Stimulated activated naive CD4-positive, alpha-beta T cell (primary cell): ENCODE results near the gene C2orf81.

Experiments
- DNase-seq, 6 experiments: peaks; one replicate each; lab custom pipeline; 2025; lab: John Stamatoyannopoulos, UW

Gene C2orf81

DNA sequence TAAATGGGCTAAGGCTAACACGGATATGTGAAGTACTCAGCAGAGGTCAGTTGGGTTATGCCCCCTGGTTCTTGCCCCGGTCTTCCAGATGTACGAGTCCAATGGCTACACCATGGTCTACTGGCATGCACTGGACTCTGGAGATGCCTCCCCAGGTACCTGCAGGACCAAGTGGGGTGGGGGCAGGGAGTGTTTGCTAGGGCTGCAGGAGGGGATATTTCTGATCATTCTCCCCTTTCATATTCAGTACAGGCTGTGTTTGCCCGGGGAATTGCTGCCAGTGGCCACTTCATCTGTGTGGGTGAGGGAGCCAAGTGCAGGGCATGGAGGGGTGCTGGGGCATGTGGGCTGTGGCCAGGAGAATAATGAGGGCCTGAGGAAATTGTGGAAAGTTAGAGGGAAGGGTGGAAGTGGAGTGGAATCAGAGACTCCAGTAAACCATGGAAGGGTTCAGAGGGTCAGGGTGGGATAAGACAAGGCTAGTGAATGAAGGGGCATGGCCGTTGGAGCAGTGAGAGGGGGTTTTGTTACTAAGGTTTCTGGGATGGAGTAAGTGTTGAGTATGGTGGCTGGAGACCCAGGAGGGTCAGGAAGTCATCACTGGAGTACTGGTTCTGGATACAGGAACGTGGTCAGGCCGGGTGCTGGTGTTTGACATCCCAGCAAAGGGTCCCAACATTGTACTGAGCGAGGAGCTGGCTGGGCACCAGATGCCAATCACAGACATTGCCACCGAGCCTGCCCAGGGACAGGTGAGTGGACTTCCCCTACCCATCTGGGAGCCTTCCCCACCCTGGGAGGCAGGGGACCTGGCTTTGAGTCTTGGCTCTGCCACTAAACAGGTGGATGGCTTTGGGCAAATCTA, 2.0 kb upstream of the C2orf81 start:
- no peak for DNase-seq

DNA sequence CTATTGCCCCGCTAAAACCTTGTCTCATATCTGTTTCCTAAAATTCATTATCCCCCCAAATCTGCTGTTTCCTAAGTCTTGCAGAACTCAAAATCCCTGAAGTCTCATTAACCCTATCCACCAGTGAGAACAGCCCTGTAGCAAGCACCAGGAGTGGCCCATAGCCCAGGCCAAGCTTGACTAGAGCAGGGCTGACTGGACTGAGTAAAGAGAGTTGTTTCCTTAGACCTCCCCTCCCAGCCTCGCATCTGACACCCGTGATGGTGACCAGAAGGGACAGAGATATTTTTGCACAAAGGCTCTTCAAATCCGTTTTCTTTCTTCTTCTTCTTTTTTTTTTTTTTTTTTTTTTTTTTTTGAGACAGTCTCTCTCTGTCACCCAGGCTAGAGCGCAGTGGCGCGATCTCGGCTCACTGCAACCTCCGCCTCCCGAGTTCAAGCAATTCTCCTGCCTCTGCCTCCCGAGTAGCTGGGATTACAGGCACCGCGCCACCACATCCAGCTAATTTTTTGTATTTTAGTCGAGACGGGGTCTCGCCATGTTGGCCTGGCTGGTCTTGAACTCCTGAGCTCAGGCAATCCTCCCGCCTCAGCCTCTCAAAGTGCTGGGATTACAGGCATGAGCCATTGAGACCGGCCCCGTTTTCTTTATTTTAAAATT, 846 bp downstream of the C2orf81 start:
- peak in 4 of 6 experiments; percentile 7 to 58 (median 22) for DNase-seq

DNA sequence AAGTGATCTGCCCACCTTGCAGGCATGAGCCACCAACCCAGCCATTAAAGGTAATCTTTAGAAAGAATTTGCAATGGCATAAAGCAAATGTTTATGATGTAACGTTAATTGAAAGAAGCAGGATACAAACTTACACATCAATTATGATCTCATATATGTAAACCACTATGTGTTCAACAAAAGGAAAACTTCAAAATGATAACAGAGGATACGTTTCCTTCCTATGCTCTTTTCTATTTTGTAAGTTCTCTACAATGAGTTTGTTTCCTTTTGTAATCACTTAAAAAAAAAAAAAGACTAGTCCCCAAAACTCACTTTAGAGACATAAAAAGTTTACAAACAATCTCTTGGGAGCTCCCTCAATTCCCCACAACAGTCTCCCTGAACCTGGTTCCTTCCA, 1.4 kb downstream of the C2orf81 start:
- DNase-seq = peak in 3 of 6 experiments; percentile 32 to 53 (median 42)

DNA sequence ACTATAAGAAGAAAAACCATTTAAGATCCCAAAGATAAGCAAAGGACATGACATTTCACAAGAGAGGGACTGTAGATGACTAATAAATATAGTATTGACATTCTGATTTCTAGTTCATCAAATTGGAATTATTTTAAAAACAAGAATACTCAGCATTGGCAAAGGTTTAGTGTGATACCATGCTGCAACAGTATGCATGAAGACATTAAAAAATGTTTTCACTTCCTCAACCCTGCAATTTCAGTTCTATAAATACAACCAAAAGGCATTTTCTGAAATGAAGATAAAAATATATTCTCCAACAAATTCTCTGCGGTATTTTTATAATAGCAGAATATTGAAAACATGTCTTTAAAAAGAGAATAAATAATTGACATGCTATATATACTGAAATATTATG, 2.1 kb downstream of the C2orf81 start:
- no peak for DNase-seq

DNA sequence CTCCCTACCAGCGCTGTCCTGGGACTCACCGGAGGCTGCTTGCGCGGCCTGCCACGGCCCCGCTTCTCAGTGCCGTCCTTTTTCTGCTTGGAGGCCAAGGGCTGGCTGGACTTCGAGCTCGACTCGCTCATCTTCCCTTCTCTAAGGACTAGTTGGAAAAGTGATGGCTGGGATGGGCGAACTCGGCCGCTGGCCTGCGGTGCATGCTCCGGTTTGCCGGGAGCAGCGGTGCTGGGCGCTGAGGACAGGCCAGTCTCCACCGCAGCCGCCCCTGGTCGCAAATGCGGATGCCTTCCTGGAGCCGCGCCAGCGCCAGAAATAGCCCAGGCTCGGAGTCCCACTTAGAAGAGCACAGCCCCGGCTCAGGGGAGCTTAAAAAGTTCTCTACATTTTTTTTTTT, 3.1 kb downstream of the C2orf81 start:
- DNase-seq = no peak

DNA sequence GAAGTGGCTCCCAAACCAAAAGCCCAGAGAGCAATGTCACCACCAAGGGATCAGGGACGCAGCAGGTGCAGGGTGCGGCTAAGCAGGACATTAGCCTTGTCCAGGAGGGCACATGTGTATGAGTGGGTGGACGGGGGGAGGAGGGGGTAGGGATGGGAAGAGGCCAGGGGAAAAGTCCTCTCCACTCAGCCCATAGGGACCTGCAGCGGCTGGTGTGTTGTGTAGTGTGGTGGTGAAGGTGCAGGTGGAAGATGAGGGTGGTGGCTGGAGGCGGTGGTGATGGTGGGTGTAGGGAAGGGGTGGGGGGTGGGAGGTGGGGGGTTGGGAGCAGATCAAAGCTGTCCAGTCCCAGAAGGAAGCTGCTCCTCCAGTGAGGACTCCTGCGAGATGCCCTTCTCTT, 3.7 kb downstream of the C2orf81 start:
- no peak for DNase-seq

DNA sequence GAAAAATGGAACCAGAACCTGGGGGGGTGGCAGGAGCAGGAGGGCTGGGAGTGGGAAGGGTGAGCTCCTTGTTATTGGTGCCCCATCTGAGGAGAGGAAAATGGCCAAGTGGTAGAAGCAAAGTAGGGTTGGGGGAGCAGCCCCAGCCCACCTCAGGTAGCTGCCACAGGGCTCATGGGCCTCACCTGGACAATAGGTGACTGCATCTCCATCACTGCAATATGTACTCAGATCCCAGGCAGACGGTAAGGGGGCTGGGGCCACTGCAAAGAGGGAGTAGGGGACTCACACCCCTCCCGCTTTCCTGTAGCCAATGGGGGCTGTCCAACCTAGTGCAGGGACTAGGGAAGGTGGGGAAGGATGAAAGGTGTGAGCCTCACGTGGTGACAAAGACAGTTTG, 4.2 kb downstream of the C2orf81 start:
- no peak for DNase-seq

DNA sequence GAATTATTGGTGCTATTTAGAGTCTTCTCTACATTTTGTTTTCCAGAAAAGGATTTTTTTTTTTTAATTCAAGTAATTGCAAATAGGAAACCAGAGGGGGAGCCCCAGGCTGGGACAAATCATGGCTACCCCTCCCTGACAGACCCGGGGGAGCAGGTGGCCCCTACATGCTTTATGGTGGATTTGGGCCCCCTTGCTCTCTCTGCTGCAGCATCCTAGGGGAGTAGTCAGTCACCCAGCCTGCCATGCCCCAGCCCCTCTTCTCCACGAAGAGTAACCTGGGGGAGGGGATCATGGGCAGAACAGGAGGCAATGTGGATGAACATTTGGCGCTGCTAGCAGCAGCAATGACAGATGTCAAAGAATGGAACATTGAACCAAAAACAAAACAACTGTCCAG, 4.6 kb downstream of the C2orf81 start:
- peak in 1 of 6 experiments; percentile 29 for DNase-seq

DNA sequence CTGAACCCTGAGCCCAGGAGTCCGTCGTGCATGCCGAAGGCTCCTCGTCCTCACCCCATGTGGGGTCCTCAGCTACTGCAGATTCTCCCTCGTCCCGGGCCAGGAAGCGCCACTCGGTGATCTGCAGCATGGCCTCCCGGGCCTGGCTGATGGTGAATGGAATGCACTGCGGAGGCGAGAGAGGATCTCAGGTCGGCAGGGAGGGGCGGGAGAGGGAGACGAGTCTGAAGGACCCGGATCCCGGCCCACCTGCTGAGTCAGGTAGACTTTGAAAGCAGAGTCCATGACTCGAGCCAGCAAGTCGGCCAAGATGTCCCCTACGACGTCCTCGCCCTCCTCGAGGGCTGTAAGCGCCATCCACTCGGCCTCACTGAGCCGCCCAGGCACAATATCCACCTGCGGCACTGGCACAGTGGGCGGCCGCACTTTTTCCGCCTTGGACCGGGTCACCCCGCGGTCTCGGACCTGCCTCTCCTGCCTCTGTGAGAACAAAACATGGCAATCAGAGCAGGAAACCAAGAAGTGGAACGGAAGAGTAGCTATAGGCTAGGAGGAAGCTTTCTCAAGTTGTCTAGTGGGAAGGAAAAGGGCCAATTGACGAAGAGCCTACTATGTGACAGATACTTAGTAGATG, 5.5 kb downstream of the C2orf81 start:
- DNase-seq = peak in 2 of 6 experiments; percentile 9 to 12

DNA sequence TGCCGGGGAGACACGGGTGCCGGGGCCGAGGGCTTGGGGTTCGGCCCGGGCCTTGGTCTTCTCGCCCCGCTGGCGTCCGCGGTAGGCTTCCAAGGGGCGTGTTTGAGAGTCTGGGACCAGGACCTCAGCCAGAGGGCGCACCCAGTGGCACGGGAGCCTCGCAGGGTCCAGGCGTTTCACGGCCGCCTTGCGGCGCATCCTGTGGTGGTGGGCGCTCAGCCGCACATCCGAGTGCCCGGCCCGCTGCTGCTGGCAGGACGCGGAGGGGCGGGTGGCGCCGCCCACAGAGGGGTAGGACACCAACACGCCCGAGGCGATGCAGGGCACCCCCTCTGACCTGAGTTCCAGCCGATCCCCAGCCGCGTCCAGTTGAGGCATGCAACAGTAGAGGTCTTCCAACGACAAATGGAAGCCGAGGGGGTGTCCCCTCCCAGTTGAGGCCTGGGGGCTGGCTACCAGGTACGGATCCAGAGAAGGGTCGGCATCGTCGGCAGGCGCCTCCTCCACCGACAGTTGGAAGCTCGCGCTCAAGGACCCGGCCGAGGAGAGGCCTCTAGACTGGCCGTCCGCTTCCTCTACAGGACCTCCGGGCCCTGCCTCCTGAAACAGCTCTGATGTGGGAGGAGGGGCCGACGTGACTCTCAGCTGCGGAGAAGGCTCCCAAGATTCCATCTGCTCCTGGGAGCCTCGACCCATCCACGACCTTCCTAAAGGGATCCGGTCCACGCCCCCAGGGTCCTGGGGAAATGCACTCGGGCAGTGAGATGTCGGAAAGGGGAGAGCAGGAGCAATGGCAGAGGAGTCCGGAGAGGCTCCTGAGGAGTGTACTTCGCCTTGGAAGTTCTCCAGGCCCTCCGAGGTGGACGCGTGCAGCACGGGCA, 6.3 kb downstream of the C2orf81 start:
- peak in 4 of 6 experiments; percentile 18 to 36 (median 26) for DNase-seq

DNA sequence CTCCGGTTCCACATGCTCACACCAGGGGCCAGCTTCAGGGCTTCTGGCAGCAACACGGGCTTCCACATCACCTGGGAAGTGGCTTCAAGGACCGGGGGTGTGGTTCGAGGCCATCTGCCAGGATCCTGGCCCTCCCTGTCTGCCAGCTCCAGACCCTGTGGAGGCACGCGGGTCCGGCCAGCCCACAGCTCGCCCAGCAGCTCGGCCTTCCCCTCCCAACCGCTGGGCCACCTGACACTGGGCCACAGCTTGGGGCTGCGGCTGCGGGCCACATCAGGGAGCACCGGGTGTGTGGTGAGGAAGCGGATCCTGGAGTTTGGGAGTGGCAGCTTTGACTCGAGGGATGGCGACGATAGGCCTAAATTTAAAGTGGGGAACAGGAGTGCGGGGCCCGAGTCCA, 7.0 kb downstream of the C2orf81 start:
- DNase-seq = no peak

DNA sequence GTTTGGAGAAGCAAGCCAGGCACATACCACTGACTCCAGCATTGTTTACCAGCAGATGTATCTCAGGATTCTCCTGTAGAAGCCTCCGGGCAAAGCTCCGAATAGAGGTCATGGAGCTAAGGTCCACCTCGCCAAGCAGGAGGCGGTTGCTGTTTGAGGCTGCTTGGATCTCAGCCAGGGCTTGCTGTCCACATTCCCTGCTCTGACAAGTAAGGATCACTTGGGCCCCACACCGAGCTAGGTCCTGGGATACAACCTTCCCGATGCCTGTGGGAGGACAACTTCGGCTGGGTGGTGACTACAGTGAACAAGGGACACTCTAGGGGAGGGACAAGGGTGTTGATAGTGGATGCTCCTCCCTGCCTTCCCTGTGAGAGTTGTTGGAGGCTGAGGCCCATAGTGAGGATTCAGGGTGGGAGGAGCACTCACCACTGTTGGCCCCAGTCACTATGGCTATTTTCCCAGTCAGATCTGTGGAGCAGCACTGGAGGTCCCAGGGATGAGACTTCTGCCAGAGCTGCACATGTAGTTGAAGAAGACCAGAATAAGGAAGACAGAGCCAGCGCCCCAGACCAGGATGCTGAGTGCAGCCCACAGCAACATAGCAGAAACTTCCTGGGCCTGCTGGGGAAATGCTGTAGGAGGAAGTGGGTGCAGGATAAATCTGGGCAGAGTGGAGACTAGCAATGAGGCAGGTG, 8.3 kb downstream of the C2orf81 start:
- DNase-seq = no peak

DNA sequence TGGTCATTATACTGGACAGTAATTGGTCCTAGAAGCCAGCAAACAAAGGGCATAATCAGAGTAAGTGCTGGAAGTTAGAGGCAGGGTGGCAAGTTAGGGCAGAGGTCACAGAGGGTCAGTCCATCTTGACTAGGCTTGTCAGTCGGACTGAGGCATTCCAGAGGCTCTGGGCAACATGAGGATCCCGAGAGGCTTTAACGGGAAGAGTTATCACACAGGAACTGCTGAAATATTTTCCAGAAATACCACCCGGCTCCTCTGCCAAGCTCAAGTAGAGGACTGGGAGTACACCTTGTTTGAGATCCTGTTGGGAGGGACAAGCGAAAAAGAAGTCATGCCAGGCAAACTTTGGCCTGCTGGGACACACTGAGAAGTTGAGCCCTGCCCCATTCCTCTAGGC, 13.7 kb downstream of the C2orf81 start:
- DNase-seq = no peak

DNA sequence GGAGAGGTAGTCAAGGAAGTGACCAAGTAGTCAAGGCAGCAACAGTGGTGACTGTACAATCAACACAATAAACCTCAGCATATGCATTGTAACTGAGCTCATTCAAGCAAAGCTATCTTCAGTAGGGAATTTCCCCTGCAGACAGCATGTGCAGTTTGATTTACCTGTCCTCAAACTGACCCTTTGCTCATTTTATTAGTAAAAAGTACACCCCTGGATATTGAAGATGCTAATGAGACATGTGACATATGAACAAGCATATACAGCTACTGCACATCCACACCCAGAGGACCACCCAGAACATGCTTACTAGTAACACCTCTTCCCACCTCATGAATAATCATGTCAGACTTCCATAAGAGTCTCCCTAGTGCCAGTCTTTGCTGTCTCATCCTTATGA, 15.4 kb downstream of the C2orf81 start:
- no peak for DNase-seq

DNA sequence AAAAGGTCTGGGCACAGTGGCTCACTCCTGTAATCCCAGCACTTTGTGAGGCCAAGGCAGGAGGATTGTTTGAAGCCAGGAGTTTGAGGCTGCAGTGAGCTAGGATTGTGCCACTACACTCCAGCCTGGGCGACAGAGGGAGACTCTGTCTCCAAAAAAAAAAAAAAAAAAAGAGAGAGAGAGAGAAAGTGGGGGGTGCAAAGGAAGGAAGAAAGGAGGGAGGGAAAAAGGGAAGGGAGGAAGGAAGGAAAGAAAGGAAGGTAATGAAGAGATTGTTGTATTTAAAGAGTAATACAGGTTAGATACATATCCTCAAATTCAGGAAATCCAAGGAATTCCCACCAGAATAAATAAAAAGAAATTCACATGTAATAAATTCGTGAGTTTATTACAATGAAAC, 19.5 kb downstream of the C2orf81 start:
- no peak for DNase-seq

DNA sequence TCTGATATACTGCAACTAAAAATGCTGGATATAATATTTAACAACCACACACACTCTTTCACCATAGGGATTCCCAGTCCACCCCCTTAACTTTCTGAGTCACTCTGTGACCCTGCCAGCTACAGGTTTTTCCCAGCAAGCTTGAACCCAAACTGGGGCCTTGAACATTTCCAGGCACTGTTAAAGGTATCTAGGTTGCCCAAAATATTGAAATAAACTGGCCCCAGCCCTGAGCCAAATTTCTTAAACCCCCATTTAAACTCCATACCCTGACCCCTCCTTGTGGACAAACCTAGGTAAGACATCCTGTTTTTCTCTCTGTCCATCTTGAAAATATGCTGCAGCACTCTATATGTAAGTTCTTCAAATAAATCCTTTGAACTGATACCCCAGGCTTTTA, 21.6 kb downstream of the C2orf81 start:
- DNase-seq = peak in 3 of 6 experiments; percentile 14 to 47 (median 33)

DNA sequence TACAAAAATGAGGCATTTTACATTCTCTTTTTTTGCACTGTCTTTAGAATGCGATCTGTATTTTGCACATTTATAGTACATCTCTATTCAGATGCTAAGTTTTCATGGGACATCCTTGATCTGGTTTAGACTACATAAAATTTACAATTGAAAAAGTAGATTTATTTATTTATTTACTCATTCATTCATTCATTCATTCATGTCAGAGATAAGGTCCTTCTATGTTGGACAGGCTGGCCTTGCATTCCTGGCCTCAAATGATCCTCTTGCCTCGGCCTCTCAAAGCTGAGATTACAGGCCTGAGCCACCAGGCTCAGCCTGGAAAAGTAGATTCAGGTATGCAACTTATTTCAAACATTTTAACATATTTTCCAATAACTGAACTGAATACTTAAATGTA, 25.3 kb downstream of the C2orf81 start:
- no peak for DNase-seq

DNA sequence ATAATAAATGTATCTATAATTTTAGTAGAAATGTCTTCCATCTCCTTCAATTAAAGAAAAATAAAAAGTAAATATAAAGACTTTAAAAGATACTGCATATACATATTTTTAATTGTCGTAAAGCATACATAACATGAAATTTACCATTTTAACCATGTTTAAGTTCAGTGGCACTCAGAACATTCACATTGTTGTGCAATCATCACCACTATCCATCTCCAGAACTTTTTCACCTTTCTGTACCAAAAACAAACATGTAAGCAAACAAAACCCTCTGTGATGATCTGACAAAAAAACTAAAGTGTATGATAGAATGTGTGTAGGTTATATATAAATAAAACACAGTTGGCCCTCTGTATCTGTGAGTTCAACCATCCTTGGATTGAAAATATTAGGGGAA, 27.9 kb downstream of the C2orf81 start:
- DNase-seq = no peak

DNA sequence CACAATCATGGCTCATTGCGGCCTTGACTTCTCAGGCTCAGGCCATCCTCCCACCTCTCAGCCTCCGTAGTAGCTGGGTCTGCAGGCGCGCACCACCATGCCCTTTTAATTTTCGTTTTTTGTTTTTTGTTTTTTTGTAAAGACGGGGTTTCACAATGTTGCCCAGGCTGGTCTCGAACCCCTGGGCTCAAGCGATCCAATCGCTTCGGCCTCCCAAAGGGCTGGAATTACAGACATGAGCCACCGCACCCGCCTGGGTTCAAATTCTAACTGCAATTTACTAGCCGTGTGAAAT, 29.0 kb downstream of the C2orf81 start:
- no peak for DNase-seq

DNA sequence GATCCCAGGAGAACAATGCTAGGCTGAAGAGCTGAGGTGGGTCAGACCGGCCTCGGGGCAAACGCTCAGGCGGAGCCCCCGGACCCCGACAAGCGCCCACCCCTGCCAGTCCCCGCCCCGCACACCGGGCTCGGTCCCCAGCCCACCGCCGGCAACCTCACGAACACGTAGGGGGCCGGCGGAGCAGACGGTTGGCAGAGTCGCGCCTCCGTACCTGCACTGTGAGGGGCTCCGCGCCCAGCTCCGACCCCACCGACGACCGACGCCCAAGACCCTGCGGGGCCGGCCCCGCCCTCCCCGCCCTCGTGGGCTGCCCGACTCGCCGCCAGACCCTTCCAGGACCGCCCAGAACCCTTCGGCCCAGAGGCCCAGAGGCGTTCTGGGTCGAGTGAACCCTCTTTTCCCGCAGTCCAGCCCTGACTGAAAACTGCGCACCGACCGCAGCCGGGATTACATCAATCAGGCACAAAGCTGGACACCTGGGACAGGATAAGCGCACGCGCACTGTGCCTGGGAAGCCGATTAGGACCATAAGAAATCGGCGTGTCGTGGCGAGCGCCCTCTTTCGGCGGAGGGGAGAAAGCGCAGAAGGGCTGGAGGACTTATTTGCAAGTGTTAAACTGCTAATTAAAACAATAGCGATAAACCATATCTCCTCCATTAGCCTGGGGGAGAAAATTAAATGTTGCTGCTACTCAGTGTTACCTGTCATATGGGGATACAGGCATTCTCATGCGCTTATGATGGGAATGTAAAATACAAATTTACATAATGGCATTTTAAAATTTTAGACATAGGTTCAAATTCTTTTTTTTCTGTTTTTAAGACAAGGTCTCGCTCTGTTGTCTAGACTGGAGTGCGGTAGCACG, 29.6 kb downstream of the C2orf81 start:
- DNase-seq = peak; percentile 85 to 98 (median 92)

DNA sequence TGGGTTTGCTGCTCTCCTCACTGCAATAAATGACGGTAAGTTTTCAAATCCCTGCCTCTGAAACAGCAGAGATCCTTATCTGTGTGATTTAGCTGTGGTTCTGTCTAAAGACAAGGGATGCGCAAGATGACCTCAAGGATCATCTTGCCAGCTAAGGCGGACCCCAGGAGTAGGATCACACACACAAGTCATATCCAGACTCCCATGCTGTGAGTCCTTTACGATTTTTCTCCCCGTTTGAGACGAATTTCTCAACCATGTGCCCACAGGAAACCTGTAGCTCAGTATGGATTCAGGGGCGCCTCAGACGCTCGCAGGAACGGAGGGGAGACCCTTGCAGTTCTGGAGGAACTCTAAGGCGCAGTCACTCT, 30.2 kb downstream of the C2orf81 start:
- no peak for DNase-seq
